ENCODE measurements around the gene SELENOP.

SELENOP gene

GRCh38 chr5:42787845-42788244, 23.8 kb downstream of the SELENOP start:
- no peak for DNase-seq

GRCh38 chr5:42787073-42787472, 24.6 kb downstream of the SELENOP start:
- DNase-seq: no peak

- DNase-seq: no peak
These were observed 25.9 kb downstream of the SELENOP start for GRCh38 chr5:42785756-42786155.

- DNase-seq: no peak
These were observed 27.6 kb downstream of the SELENOP start for GRCh38 chr5:42784132-42784531.

GRCh38 chr5:42781584-42781983, 30.1 kb downstream of the SELENOP start:
- DNase-seq: no peak

GRCh38 chr5:42779083-42779482, 32.6 kb downstream of the SELENOP start:
- no peak for DNase-seq

GRCh38 chr5:42772265-42772993, 39.3 kb downstream of the SELENOP start:
- no peak for DNase-seq

- no peak for DNase-seq
These were observed 41.7 kb downstream of the SELENOP start for GRCh38 chr5:42770003-42770402.

- DNase-seq: no peak
These were observed 43.6 kb downstream of the SELENOP start for GRCh38 chr5:42768106-42768504.

- DNase-seq: no peak
These were observed 44.1 kb downstream of the SELENOP start for GRCh38 chr5:42767491-42768105.

GRCh38 chr5:42761791-42762190, 49.9 kb downstream of the SELENOP start:
- no peak for DNase-seq

GRCh38 chr5:42760426-42760825, 51.3 kb downstream of the SELENOP start:
- no peak for DNase-seq

- no peak for DNase-seq
These were observed 52.2 kb downstream of the SELENOP start for GRCh38 chr5:42759456-42759855.

GRCh38 chr5:42756606-42757601, 54.8 kb downstream of the SELENOP start, which contains the start of gene CCDC152:
Gene CCDC152 (plus strand): TSS chr5:42756818. CDS start chr5:42759122, 2,304 bp downstream.
- no peak for DNase-seq

GRCh38 chr5:42753099-42753498, 58.6 kb downstream of the SELENOP start:
- no peak for DNase-seq

- no peak for DNase-seq
These were observed 60.6 kb downstream of the SELENOP start for GRCh38 chr5:42751044-42751443.

- DNase-seq: no peak
These were observed 61.2 kb downstream of the SELENOP start for GRCh38 chr5:42750507-42750906.
